Naive thymus-derived CD4-positive, alpha-beta T cell (primary cell): Measurements from ENCODE around the gene GATA2. TPM values are rescaled to one million over a fixed set of nuclear protein-coding genes. Genes with fewer than 3 reads are reported as not detected.

Experiments
- ATAC-seq: fragments of 150-1000 bp; cut with Tn5 transposase; 2 replicates; pipeline ENCODE4 v1.10.0; 2021; ENCODE audit warnings: mild to moderate bottlenecking, moderate library complexity
- CTCF ChIA-PET: fragments of 350-600 bp; sonication (Branson Sonifier 250); formaldehyde crosslinking; loops from one replicate; lab custom pipeline; 2021; ENCODE audit warnings: antibody characterized with exemption; lab: Charles Lee
- POLR2A ChIA-PET: fragments of 350-600 bp; sonication (Branson Sonifier 250); formaldehyde crosslinking; loops from one replicate; lab custom pipeline; 2021; ENCODE audit warnings: antibody characterized with exemption, inconsistent platforms; lab: Charles Lee
- DNase-seq, 9 donors: peaks; one replicate each; pipeline versions ENCODE4 v3.0.0 to v3.0.0-alpha.2; 2020 to 2022; ENCODE audit warnings: mixed read lengths in 1 of 9
- H3K27ac ChIP-seq: one replicate; pipeline ENCODE4 v1.7.0; 2013; ENCODE audit warnings: mild to moderate bottlenecking, low read depth, low read length, moderate library complexity
- H3K27me3 ChIP-seq, 2 donors: one replicate each; pipeline ENCODE4 v1.7.0; 2013; ENCODE audit warnings: low read length in 2 of 2, mild to moderate bottlenecking in 2 of 2, moderate library complexity in 2 of 2; ENCODE audit not compliant: control insufficient read depth in 2 of 2, insufficient read depth in 2 of 2
- H3K36me3 ChIP-seq, 3 experiments: 1 replicate in 2 of 3; 2 replicates in 1 of 3; pipeline ENCODE4 v1.7.0; 2013; ENCODE audit warnings: low read length in 3 of 3, mild to moderate bottlenecking in 3 of 3, moderate library complexity in 1 of 3; ENCODE audit not compliant: insufficient read depth in 3 of 3, control insufficient read depth in 2 of 3
- H3K4me1 ChIP-seq, 2 donors: one replicate each; pipeline ENCODE4 v1.7.0; 2013; ENCODE audit warnings: low read length in 2 of 2, mild to moderate bottlenecking in 2 of 2, moderate library complexity in 1 of 2; ENCODE audit not compliant: control insufficient read depth in 2 of 2, insufficient read depth in 2 of 2
- H3K4me3 ChIP-seq: 2 replicates; pipeline ENCODE4 v1.7.0; 2013; ENCODE audit warnings: mild to moderate bottlenecking, low read length
- H3K9me3 ChIP-seq, 3 experiments: 1 replicate in 2 of 3; 2 replicates in 1 of 3; pipeline ENCODE4 v1.7.0; 2013; ENCODE audit warnings: low read length in 3 of 3; ENCODE audit not compliant: control insufficient read depth in 2 of 3
- H3K27ac Mint-ChIP-seq, 9 donors: one replicate each; pipeline ENCODE4 v1.8.0; 2020 to 2022; ENCODE audit warnings: mixed read lengths in 9 of 9, mild to moderate bottlenecking in 8 of 9, moderate library complexity in 5 of 9, inconsistent platforms in 2 of 9
- H3K27me3 Mint-ChIP-seq, 5 donors: one replicate each; pipeline ENCODE4 v1.8.0; 2021 to 2022; ENCODE audit warnings: mixed read lengths in 5 of 5, mild to moderate bottlenecking in 1 of 5
- H3K36me3 Mint-ChIP-seq, 5 donors: one replicate each; pipeline ENCODE4 v1.8.0; 2020 to 2022; ENCODE audit warnings: mixed read lengths in 5 of 5, mild to moderate bottlenecking in 3 of 5, inconsistent platforms in 1 of 5
- H3K4me1 Mint-ChIP-seq, 7 donors: one replicate each; pipeline ENCODE4 v1.8.0; 2020 to 2022; ENCODE audit warnings: mixed read lengths in 7 of 7, mild to moderate bottlenecking in 3 of 7, inconsistent platforms in 1 of 7
- H3K4me3 Mint-ChIP-seq, 10 donors: one replicate each; pipeline ENCODE4 v1.8.0; 2020 to 2022; ENCODE audit warnings: mild to moderate bottlenecking in 10 of 10, mixed read lengths in 10 of 10, moderate library complexity in 6 of 10, inconsistent platforms in 2 of 10
- H3K9me3 Mint-ChIP-seq, 11 donors: one replicate each; pipeline ENCODE4 v1.8.0; 2020 to 2022; ENCODE audit warnings: mixed read lengths in 11 of 11, mild to moderate bottlenecking in 4 of 11, inconsistent platforms in 1 of 11, moderate library complexity in 1 of 11
- intact Hi-C, 2 donors: fragments of 100-400 bp; cut with micrococcal nuclease; formaldehyde crosslinking; loops; one replicate each; pipeline ENCODE4 v1.15.1; 2023
- polyA plus RNA-seq, 2 donors: library from polyadenylated mRNA; unstranded; fragments of 300-500 nt; fragmentation: Illumina TruSeq; gene quantifications; one replicate each; pipeline ENCODE4 v1.2.3, GENCODE V29; 2021
- total RNA-seq, 6 experiments: library from RNA in 5 of 6; stranded (reverse) in 5 of 6; gene quantifications; 1 replicate in 5 of 6; 2 replicates in 1 of 6; pipeline ENCODE4 v1.2.3 and lab custom pipeline; 2021 to 2026

GATA2 gene
- total and polyA plus RNA-seq, 7 experiments from 2014 or later, result 0.30 to 70.9 (median 14.0) TPM; not detected in 4

GRCh38 chr3:128489927-128490649 is 2.9 kb downstream of the GATA2 start:
- peak in 3 of 9 donors; percentile 32 to 35 (median 33) for DNase-seq
- Histone ChIP-seq H3K4me3 (peak overlapping the region; percentile 59), H3K27ac (no peak overlapping the region), H3K4me1 (peaks cover 11 to 50% of the 10 kb centered on the region in 2 donors), H3K36me3 (no peaks in the 10 kb centered on the region), H3K27me3 (peaks cover 9 to 45% of the 10 kb centered on the region in 2 donors), H3K9me3 (no peaks in the 10 kb centered on the region)
- ATAC-seq, result no peak
- Mint-ChIP-seq H3K4me3 (peak overlapping the region; percentile 53 to 97 (median 82)), H3K27ac (peak overlapping the region in 1 of 9 donors; percentile 46), H3K27me3 (peaks cover 53 to 76% (median 59%) of the 10 kb centered on the region in 5 donors), H3K9me3 (peaks cover 0 to 1% (median 0%) of the 10 kb centered on the region in 11 donors), H3K4me1 (peaks cover 13 to 43% (median 25%) of the 10 kb centered on the region in 7 donors), H3K36me3 (no peaks in the 10 kb centered on the region)
- intact Hi-C loops, result loop anchor here (5.0 to 10.0 kb wide), 3 partner anchors 43 to 413 kb away; no protein-coding TSS in a partner anchor
- ChIA-PET CTCF (interaction anchor here (0.6 kb wide), 1 partner anchor 825 kb away, joined by 3 read pairs; no protein-coding TSS in a partner anchor), POLR2A (interaction anchor here (0.6 to 1.6 kb wide), 3 partner anchors 41 to 789 kb away, joined by 3 to 4 read pairs (median 3); no protein-coding TSS in a partner anchor)

DNA sequence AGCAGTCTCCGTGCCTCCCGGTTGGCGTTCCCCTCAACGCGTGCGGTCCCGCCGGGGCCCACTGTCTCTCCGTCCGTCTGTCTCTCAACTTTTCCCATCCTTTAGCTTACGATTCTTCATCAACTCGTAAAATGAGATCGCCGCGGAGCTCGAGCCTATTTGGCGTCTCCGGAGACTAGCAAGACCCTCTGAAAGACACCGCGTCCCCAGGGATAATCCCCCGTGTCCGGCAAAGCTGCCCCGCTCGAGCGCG is 3.4 kb downstream of the GATA2 start:
- intact Hi-C loops, result loop anchor here (5.0 kb wide), 1 partner anchor 42 kb away; no protein-coding TSS in a partner anchor
- Histone ChIP-seq H3K27ac (no peak overlapping the region), H3K4me3 (peak overlapping the region; percentile 59), H3K4me1 (peaks cover 11 to 50% of the 10 kb centered on the region in 2 donors), H3K36me3 (no peaks in the 10 kb centered on the region), H3K27me3 (peaks cover 9 to 45% of the 10 kb centered on the region in 2 donors), H3K9me3 (no peaks in the 10 kb centered on the region)
- POLR2A ChIA-PET, result interaction anchor here (1.0 kb wide), 1 partner anchor 367 kb away, joined by 3 read pairs; no protein-coding TSS in a partner anchor
- Mint-ChIP-seq H3K27ac (peak overlapping the region in 1 of 9 donors; percentile 46), H3K4me3 (peak overlapping the region; percentile 53 to 97 (median 82)), H3K9me3 (peaks cover 0 to 1% (median 0%) of the 10 kb centered on the region in 11 donors), H3K36me3 (no peaks in the 10 kb centered on the region), H3K4me1 (peaks cover 13 to 43% (median 25%) of the 10 kb centered on the region in 7 donors), H3K27me3 (peaks cover 53 to 77% (median 59%) of the 10 kb centered on the region in 5 donors)
- ATAC-seq (no peak), DNase-seq (peak in 1 of 9 donors; percentile 26)
- CTCF ChIA-PET, result interaction anchor here (0.6 kb wide), 1 partner anchor 826 kb away, joined by 3 read pairs; no protein-coding TSS in a partner anchor

GRCh38 chr3:128488991-128489673 is 3.9 kb downstream of the GATA2 start:
- H3K36me3 ChIP-seq, result no peaks in the 10 kb centered on the region
- peak in 4 of 9 donors; percentile 29 to 42 (median 32) for DNase-seq
- POLR2A ChIA-PET, result interaction anchor here (1.0 kb wide), 1 partner anchor 366 kb away, joined by 3 read pairs; no protein-coding TSS in a partner anchor
- Mint-ChIP-seq H3K27ac (peak overlapping the region in 1 of 9 donors; percentile 46), H3K9me3 (peaks cover 0 to 1% (median 0%) of the 10 kb centered on the region in 11 donors), H3K4me3 (peak overlapping the region; percentile 71 to 97 (median 84)), H3K4me1 (peaks cover 13 to 43% (median 25%) of the 10 kb centered on the region in 7 donors), H3K36me3 (no peaks in the 10 kb centered on the region), H3K27me3 (peaks cover 53 to 77% (median 58%) of the 10 kb centered on the region in 5 donors)
- CTCF ChIA-PET, result no interaction called here
- no peak overlapping the region for H3K27ac ChIP-seq
- intact Hi-C loops, result loop anchor here (5.0 kb wide), 1 partner anchor 42 kb away; no protein-coding TSS in a partner anchor
- H3K4me1 ChIP-seq, result peaks cover 11 to 50% of the 10 kb centered on the region in 2 donors
- H3K27me3 ChIP-seq, result peaks cover 9 to 45% of the 10 kb centered on the region in 2 donors
- no peaks in the 10 kb centered on the region for H3K9me3 ChIP-seq
- peak overlapping the region; percentile 59 for H3K4me3 ChIP-seq
- no peak for ATAC-seq

DNA sequence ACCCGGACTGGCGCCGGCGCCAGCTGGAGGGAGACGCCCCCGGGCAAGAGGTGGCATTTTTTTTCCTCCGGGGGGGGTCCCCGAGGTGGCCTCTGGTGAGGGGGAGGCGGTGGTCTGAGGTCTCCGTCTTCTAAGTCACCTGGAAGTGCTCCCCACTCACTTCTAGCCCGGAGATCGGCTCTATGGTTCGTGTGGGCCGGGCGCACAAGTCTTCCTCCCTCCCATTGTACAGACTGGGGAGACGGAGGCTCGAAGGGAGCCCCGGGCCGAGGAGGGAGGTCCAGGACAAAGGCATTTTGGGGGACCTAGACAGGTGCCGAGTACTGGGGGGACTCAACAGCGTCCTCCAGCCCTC is 4.4 kb downstream of the GATA2 start:
- peaks cover 15 to 46% (median 27%) of the 10 kb centered on the region in 7 donors for H3K4me1 Mint-ChIP-seq
- Histone ChIP-seq H3K36me3 (no peaks in the 10 kb centered on the region), H3K4me1 (peaks cover 11 to 55% of the 10 kb centered on the region in 2 donors), H3K4me3 (peak overlapping the region; percentile 59), H3K27ac (no peak overlapping the region), H3K27me3 (peaks cover 11 to 47% of the 10 kb centered on the region in 2 donors), H3K9me3 (no peaks in the 10 kb centered on the region)
- ATAC-seq, result no peak
- H3K27ac Mint-ChIP-seq, result peak overlapping the region in 1 of 9 donors; percentile 46
- peaks cover 0 to 1% (median 0%) of the 10 kb centered on the region in 11 donors for H3K9me3 Mint-ChIP-seq
- H3K4me3 Mint-ChIP-seq, result peak overlapping the region; percentile 68 to 97 (median 83)
- no peaks in the 10 kb centered on the region for H3K36me3 Mint-ChIP-seq
- intact Hi-C loops, result loop anchor here (5.0 kb wide), 1 partner anchor 41 kb away; no protein-coding TSS in a partner anchor
- peak in 1 of 9 donors; percentile 18 for DNase-seq
- CTCF ChIA-PET, result no interaction called here
- POLR2A ChIA-PET, result interaction anchor here (0.9 kb wide), 1 partner anchor 77 kb away, joined by 3 read pairs; no protein-coding TSS in a partner anchor
- peaks cover 56 to 78% (median 58%) of the 10 kb centered on the region in 5 donors for H3K27me3 Mint-ChIP-seq

- peaks cover 14 to 52% of the 10 kb centered on the region in 2 donors for H3K27me3 ChIP-seq
- DNase-seq (peak in 2 of 9 donors; percentile 28 to 36), ATAC-seq (peak; percentile 30)
- H3K36me3 Mint-ChIP-seq, result no peaks in the 10 kb centered on the region
- ChIA-PET CTCF (no interaction called here), POLR2A (interaction anchor here (0.9 kb wide), 1 partner anchor 77 kb away, joined by 3 read pairs; no protein-coding TSS in a partner anchor)
- H3K4me3 Mint-ChIP-seq, result peak overlapping the region in 9 of 10 donors; percentile 25 to 97 (median 89)
- peaks cover 11 to 61% of the 10 kb centered on the region in 2 donors for H3K4me1 ChIP-seq
- peaks cover 21 to 52% (median 31%) of the 10 kb centered on the region in 7 donors for H3K4me1 Mint-ChIP-seq
- H3K9me3 Mint-ChIP-seq, result peaks cover 0 to 1% (median 0%) of the 10 kb centered on the region in 11 donors
- peaks cover 58 to 80% (median 62%) of the 10 kb centered on the region in 5 donors for H3K27me3 Mint-ChIP-seq
- intact Hi-C loops, result loop anchor here (2.0 to 5.0 kb wide), 2 partner anchors 41 to 61 kb away; no protein-coding TSS in a partner anchor
- peak overlapping the region; percentile 59 for H3K4me3 ChIP-seq
- no peaks in the 10 kb centered on the region for H3K36me3 ChIP-seq
- no peak overlapping the region for H3K27ac Mint-ChIP-seq
- H3K9me3 ChIP-seq, result no peaks in the 10 kb centered on the region
- no peak overlapping the region for H3K27ac ChIP-seq
Observed at GRCh38 chr3:128487813-128488635, 5.0 kb downstream of the GATA2 start.
